NCI-H1105 treated with DMSO at 0.1 percent for 48 hours (cell line): ENCODE measurements around the gene RICTOR.

Experiments used
- DNase-seq: peaks from one replicate; lab custom pipeline; 2025; lab: John Stamatoyannopoulos, UW

The RICTOR gene

DNA sequence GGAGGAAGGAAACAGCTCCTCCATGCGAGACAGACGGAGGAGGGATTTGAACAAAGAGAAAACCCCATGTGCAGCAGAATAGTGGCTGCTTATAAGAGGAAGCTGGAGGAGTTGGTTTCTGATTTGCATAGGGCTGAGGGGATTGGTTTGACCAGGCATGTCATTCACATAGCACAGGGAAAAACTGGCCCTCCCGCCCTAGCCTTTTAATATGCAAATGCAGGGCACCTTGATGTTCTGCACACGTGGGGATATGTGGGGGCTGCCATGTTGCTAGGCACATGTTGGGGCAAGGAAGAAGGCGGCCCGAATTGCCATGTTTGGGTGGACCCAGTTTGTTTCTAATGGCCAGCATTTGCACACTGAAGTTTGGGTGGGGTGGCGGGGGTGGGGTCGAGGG lies 186.2 kb downstream of the RICTOR start:
- DNase-seq, result no peak
